ENCODE data around the gene MANF.

GRCh38 chr3:51386852-51387229 lies 1.8 kb downstream of the MANF start:
- TF ChIP-seq CTCF (IDR thresholded peaks at IDR 0.05): no peak
- TF ChIP-seq POLR2A (IDR thresholded peaks at IDR 0.05): no peak
